WTC11 (cell line): ENCODE results near the gene TMEM151B. TPM values are rescaled to one million over a fixed set of nuclear protein-coding genes. Genes with fewer than 3 reads are reported as not detected.
"Not testable (repeated sequence)": the region's sequence is repeated elsewhere in the genome, so short reads cannot be mapped to it uniquely, and the experiment has no call there.

Source experiments
- ATAC-seq: fragments of 200-7000 bp; cut with Tn5 transposase; 2 replicates; pipeline ENCODE4 v1.10.0; 2021; ENCODE audit warnings: mild to moderate bottlenecking, moderate library complexity
- CTCF ChIA-PET: fragments of 300-600 bp; sonication (Branson Sonifier 250); formaldehyde crosslinking; loops from one replicate; lab custom pipeline; 2021; ENCODE audit warnings: antibody characterized with exemption; lab: Charles Lee
- POLR2A ChIA-PET: fragments of 350-600 bp; sonication (Branson Sonifier 250); formaldehyde crosslinking; loops from one replicate; lab custom pipeline; 2021; ENCODE audit warnings: antibody characterized with exemption; lab: Charles Lee
- DNase-seq: peaks from one replicate; pipeline ENCODE4 v3.0.0; 2021; ENCODE audit warnings: low spot score
- H3K27ac Mint-ChIP-seq: 2 replicates; pipeline ENCODE4 v1.8.0; 2021; ENCODE audit warnings: mixed read lengths
- H3K27me3 Mint-ChIP-seq: 2 replicates; pipeline ENCODE4 v1.8.0; 2021; ENCODE audit warnings: low read depth, mild to moderate bottlenecking, moderate library complexity, mixed read lengths
- H3K36me3 Mint-ChIP-seq: 2 replicates; pipeline ENCODE4 v1.8.0; 2021; ENCODE audit warnings: mixed read lengths
- H3K4me1 Mint-ChIP-seq: 2 replicates; pipeline ENCODE4 v1.8.0; 2022; ENCODE audit warnings: mixed read lengths
- H3K4me3 Mint-ChIP-seq: 2 replicates; pipeline ENCODE4 v1.8.0; 2021; ENCODE audit warnings: mild to moderate bottlenecking, moderate library complexity, mixed read lengths
- H3K9me3 Mint-ChIP-seq: 2 replicates; pipeline ENCODE4 v1.8.0; 2021; ENCODE audit warnings: mixed read lengths
- ATF2 ChIP-seq: sonication (generic); formaldehyde crosslinking; IDR thresholded peaks from 2 replicates; pipeline ENCODE4 v1.8.1; 2022; ENCODE audit warnings: low read depth, missing genetic modification reagents, borderline replicate concordance
- CREB1 ChIP-seq: sonication (generic); formaldehyde crosslinking; IDR thresholded peaks from 2 replicates; pipeline ENCODE4 v1.8.0; 2023; ENCODE audit warnings: mild to moderate bottlenecking, missing genetic modification reagents
- ESRRA ChIP-seq: sonication (generic); formaldehyde crosslinking; IDR thresholded peaks from 2 replicates; pipeline ENCODE4 v1.8.1; 2022; ENCODE audit warnings: mild to moderate bottlenecking, missing genetic modification reagents, borderline replicate concordance
- FOXJ3 ChIP-seq: sonication (generic); formaldehyde crosslinking; IDR thresholded peaks from 2 replicates; pipeline ENCODE4 v1.9.0; 2021; ENCODE audit warnings: missing genetic modification reagents, mild to moderate bottlenecking, borderline replicate concordance
- HMGXB4 ChIP-seq: sonication (generic); formaldehyde crosslinking; IDR thresholded peaks from 2 replicates; pipeline ENCODE4 v1.8.1; 2023; ENCODE audit warnings: mild to moderate bottlenecking, moderate library complexity, missing genetic modification reagents
- MAX ChIP-seq: sonication (generic); formaldehyde crosslinking; IDR thresholded peaks from 2 replicates; pipeline ENCODE4 v1.8.0; 2022; ENCODE audit warnings: mild to moderate bottlenecking, missing genetic modification reagents
- PREB ChIP-seq: sonication (generic); formaldehyde crosslinking; IDR thresholded peaks from 2 replicates; pipeline ENCODE4 v1.8.1; 2022; ENCODE audit warnings: mild to moderate bottlenecking, missing genetic modification reagents, moderate library complexity, borderline replicate concordance
- RELA ChIP-seq: sonication (generic); formaldehyde crosslinking; IDR thresholded peaks from 2 replicates; pipeline ENCODE4 v1.8.1; 2022; ENCODE audit warnings: missing genetic modification reagents, mild to moderate bottlenecking, borderline replicate concordance
- RORB ChIP-seq: fragments of 250-450 bp; sonication (Bioruptor Pico); IDR thresholded peaks from 2 replicates; pipeline ENCODE4 v1.9.0; 2021; ENCODE audit warnings: mild to moderate bottlenecking
- TP53 ChIP-seq: sonication (generic); formaldehyde crosslinking; IDR thresholded peaks from 2 replicates; pipeline ENCODE4 v1.8.1; 2023; ENCODE audit warnings: mild to moderate bottlenecking, missing genetic modification reagents
- ZNF219 ChIP-seq: sonication (generic); formaldehyde crosslinking; IDR thresholded peaks from 2 replicates; pipeline ENCODE4 v1.8.0; 2023; ENCODE audit warnings: missing genetic modification reagents, mild to moderate bottlenecking, borderline replicate concordance
- ZNF232 ChIP-seq: sonication (generic); formaldehyde crosslinking; IDR thresholded peaks from 2 replicates; pipeline ENCODE4 v1.8.0; 2022; ENCODE audit warnings: mild to moderate bottlenecking, missing genetic modification reagents
- ZNF425 ChIP-seq: fragments of 250-450 bp; sonication (Bioruptor Pico); conservative IDR thresholded peaks from 2 replicates; pipeline ENCODE4 v1.9.0; 2021; ENCODE audit warnings: mild to moderate bottlenecking
- ZNF671 ChIP-seq: fragments of 250-450 bp; sonication (Bioruptor Pico); IDR thresholded peaks from 2 replicates; pipeline ENCODE4 v1.8.0; 2021; ENCODE audit warnings: mild to moderate bottlenecking
- ZSCAN18 ChIP-seq: fragments of 250-450 bp; sonication (Bioruptor Pico); IDR thresholded peaks from 2 replicates; pipeline ENCODE4 v2.1.2; 2022; ENCODE audit warnings: mild to moderate bottlenecking, moderate library complexity
- total RNA-seq: library from RNA; stranded (reverse); gene quantifications from 3 replicates; pipeline ENCODE4 v1.2.3, GENCODE V29; 2021

TMEM151B gene
- total RNA-seq, 1 experiment from 2014 or later, result 5.5 TPM

- TF ChIP-seq ZNF425 (CRISPR knock-in tag) (no peak), ZNF671 (CRISPR knock-in tag) (no peak)
These were observed 46.2 kb downstream of the TMEM151B start (continued) for GRCh38 chr6:44316481-44316880.

- H3K27ac Mint-ChIP-seq, result peak overlapping the region; percentile 24; the same call in 1 of the 2 replicates
- POLR2A ChIA-PET, result interaction anchor here (0.6 kb wide), 1 partner anchor 24 kb away, joined by 7 read pairs; no protein-coding TSS in a partner anchor
These were observed 46.9 kb downstream of the TMEM151B start for GRCh38 chr6:44317136-44317631.

GRCh38 chr6:44321210-44321609 lies 51.0 kb downstream of the TMEM151B start:
- ATAC-seq (no peak), DNase-seq (no peak)
- TF ChIP-seq ESRRA (CRISPR knock-in tag) (no peak), ZNF232 (no peak), TP53 (CRISPR knock-in tag) (no peak), ZNF219 (CRISPR knock-in tag) (no peak), CREB1 (CRISPR knock-in tag) (no peak), PREB (CRISPR knock-in tag) (no peak), MAX (no peak), FOXJ3 (CRISPR knock-in tag) (no peak), RELA (CRISPR knock-in tag) (no peak), ATF2 (CRISPR knock-in tag) (no peak), HMGXB4 (CRISPR knock-in tag) (no peak), ZSCAN18 (no peak), RORB (CRISPR knock-in tag) (no peak)
- H3K9me3 Mint-ChIP-seq, result no peaks in the 10 kb centered on the region
- CTCF ChIA-PET, result interaction anchor here (0.6 to 1.3 kb wide), 6 partner anchors 7 to 1411 kb away, joined by 3 to 9 read pairs (median 3); partner anchors contain the start of gene AARS2
- H3K27ac Mint-ChIP-seq, result no peak overlapping the region
- H3K4me1 Mint-ChIP-seq, result no peaks in the 10 kb centered on the region
- POLR2A ChIA-PET, result no interaction called here
- no peaks in the 10 kb centered on the region for H3K36me3 Mint-ChIP-seq
- H3K27me3 Mint-ChIP-seq, result peaks cover 2% of the 10 kb centered on the region; the same call in 1 of the 2 replicates
- no peak overlapping the region for H3K4me3 Mint-ChIP-seq

More at GRCh38 chr6:44317136-44317631, 46.9 kb downstream of the TMEM151B start:
- H3K4me3 Mint-ChIP-seq, H3K4me1 Mint-ChIP-seq, H3K36me3 Mint-ChIP-seq, H3K27me3 Mint-ChIP-seq, ATAC-seq, H3K9me3 Mint-ChIP-seq, DNase-seq: not testable (repeated sequence)
- CTCF ChIA-PET, result interaction anchor here (1.6 kb wide), 1 partner anchor 49 kb away, joined by 4 read pairs; no protein-coding TSS in a partner anchor
